ENCODE measurements around the gene RASA3. TPM values are rescaled to one million over a fixed set of nuclear protein-coding genes. Genes with fewer than 3 reads are reported as not detected.

Gene RASA3
- total RNA-seq, 1 donor from 2014 or later = 9.3 TPM

DNA sequence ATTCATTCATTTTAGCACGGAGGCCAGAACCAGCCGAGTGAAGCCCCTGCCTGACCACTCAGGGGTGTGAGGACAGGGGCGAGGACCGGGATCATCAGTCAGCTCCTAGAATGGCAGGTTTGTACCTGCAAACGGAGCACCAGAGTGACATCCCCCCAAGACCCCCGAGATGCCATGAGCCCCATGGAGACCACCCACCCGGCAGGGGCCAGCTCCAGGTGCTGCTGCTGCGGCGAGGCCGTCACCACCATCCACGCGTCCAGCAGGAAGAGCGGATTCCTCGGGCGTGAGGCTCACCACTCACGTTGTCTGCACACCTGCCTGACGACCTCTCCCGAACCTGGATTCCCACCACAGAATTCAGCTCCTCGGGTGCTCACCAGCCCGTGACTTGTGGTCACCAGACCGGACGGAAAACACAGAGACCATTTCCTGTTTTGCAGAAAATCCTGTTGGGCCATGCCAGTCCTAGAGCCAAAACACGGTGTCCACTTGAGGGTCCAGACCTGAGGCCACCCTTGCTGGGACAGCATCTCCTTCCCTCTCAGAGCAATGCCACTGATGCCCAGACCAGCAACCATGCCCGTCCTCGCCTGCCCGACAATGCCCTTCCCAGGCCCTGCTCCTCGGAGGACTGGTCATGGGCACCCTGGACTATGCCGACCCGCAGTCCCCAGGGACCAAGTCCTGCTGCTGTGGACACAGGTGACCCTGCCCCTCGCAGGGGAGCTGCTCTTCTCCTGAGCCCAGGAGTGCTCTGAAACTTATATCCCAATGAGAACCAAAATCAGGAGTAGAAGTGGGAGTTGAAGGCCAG is 74.2 kb downstream of the RASA3 start:
- no peak for DNase-seq (ENCODE audit: extremely low spot score, unreplicated experiment)
- TF ChIP-seq, protein P1, sequence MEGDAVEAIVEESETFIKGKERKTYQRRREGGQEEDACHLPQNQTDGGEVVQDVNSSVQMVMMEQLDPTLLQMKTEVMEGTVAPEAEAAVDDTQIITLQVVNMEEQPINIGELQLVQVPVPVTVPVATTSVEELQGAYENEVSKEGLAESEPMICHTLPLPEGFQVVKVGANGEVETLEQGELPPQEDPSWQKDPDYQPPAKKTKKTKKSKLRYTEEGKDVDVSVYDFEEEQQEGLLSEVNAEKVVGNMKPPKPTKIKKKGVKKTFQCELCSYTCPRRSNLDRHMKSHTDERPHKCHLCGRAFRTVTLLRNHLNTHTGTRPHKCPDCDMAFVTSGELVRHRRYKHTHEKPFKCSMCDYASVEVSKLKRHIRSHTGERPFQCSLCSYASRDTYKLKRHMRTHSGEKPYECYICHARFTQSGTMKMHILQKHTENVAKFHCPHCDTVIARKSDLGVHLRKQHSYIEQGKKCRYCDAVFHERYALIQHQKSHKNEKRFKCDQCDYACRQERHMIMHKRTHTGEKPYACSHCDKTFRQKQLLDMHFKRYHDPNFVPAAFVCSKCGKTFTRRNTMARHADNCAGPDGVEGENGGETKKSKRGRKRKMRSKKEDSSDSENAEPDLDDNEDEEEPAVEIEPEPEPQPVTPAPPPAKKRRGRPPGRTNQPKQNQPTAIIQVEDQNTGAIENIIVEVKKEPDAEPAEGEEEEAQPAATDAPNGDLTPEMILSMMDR (conservative IDR thresholded peaks at IDR 0.05) = no peak
- H3K9me3 Mint-ChIP-seq = no peaks in the 10 kb centered on the region
- no peaks in the 10 kb centered on the region for H3K27me3 Mint-ChIP-seq
- no peaks in the 10 kb centered on the region for H3K4me1 Mint-ChIP-seq (ENCODE audit: unreplicated experiment)
- no peaks in the 10 kb centered on the region for H3K36me3 Mint-ChIP-seq
- H3K27ac Mint-ChIP-seq = no peak overlapping the region
- H3K4me3 Mint-ChIP-seq = no peak overlapping the region

DNA sequence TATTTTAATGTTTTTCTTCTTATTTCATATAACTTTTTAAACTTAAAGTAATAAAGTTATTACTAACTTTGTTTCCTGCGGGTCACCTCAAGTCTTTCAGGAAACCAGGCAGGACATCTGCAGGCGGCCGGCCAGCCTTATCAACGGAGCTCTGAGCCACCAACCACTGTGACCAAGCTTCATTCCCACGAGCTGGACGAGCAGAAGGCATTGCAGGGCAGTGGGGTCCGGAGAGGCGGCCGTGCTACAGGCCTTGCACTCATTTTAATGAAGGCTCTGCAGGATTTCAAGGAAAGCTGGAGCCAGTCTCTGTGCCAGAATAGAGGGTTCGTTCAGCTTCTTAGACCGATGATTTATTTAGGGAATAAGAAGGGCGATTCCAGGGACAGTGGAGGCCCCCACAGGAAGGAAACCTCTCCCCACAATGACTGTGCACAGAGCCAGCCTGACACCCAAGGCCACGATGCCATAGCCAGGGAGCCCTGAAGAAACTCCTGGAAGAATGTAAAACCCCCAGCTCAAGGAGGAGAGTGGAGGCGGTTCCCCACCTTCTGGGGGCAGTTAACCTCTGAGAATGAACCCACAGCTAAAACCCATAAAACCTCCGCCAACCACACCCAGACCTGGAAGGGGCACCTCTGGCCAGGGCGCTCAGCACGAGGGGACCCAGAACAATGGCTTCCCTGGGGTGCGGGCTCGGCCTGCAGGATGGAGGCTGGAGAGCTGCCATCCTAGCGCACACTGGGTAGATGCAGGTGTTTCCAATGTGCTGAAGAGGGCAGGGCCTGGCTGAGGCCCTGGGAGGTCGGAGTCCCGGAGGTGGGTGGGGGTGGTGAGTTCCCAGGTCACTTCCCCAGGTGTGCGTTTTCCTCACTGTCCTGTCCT is 75.0 kb downstream of the RASA3 start:
- TF ChIP-seq, protein P1 (conservative IDR thresholded peaks at IDR 0.05) = no peak
- H3K27ac Mint-ChIP-seq = no peak overlapping the region

DNA sequence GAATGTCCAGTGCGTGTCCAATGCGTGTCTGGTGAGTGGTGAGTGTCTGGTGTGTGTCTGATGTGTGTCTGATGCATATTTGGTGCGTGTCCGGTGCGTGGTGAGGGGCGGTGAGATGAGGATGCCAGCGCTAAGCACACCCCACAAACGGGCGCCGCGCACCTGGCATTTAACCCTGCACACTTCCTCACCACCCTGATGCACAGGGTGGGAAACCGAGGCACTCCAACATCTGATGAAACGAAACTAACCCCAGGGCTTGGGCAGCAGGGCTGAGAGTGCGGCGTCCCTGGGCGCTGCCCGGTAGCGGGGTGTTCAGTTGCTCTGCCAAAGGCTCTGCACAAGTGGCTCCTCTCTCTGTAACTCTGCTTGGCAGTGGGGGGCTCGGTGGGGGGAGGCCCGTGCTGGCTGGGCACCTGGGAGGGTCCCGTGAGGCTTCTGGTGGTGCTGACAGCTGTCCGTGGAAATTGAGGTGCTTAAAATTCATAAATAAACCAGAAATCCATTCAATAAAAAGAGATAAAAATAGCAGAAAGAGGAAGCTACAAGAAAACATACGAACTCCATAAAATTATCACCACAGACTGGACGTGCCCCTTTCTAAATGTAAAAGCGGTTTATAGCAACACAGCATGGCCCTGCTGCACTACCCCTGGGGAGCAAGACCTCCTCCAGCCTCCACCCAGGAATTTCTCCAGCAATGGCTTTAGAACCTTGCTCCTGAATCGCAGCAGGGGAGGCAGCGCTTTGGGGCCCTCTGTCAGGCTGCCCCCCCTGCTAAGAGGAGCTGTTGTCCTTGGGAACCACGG is 76.0 kb downstream of the RASA3 start:
- TF ChIP-seq, protein P1 (conservative IDR thresholded peaks at IDR 0.05) = no peak
- DNase-seq (ENCODE audit: extremely low spot score, unreplicated experiment) = no peak
- H3K4me3 Mint-ChIP-seq = no peak overlapping the region
- H3K27ac Mint-ChIP-seq = no peak overlapping the region
- no peaks in the 10 kb centered on the region for H3K4me1 Mint-ChIP-seq (ENCODE audit: unreplicated experiment)
- H3K36me3 Mint-ChIP-seq = no peaks in the 10 kb centered on the region
- H3K27me3 Mint-ChIP-seq = no peaks in the 10 kb centered on the region
- H3K9me3 Mint-ChIP-seq = no peaks in the 10 kb centered on the region

More for the DNA sequence above, 75.0 kb downstream of the RASA3 start:
- no peak for DNase-seq (ENCODE audit: extremely low spot score, unreplicated experiment)
- no peaks in the 10 kb centered on the region for H3K36me3 Mint-ChIP-seq
- no peaks in the 10 kb centered on the region for H3K27me3 Mint-ChIP-seq
- no peaks in the 10 kb centered on the region for H3K9me3 Mint-ChIP-seq
- H3K4me3 Mint-ChIP-seq = no peak overlapping the region
- H3K4me1 Mint-ChIP-seq (ENCODE audit: unreplicated experiment) = no peaks in the 10 kb centered on the region

DNA sequence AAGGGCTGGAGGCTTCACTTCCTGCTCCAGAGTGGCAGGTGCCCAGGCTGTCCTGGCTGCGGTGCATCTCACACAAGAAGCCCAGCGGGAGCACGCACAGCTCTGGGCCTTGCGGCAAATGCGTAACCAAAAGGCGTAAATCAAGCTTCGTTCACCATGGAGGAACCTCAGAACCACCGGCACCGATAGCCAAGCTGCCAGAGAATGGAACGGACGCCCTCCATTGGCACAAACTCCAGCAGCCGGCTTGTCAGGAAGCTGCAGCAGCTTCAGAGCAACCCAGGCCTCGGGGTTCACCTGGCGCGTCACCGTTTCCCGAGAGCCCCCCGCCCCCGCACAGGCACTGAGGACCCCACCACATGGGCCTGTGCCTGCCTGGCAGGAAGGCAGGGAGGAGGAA is 76.7 kb downstream of the RASA3 start:
- Mint-ChIP-seq H3K36me3 (no peaks in the 10 kb centered on the region), H3K9me3 (no peaks in the 10 kb centered on the region), H3K27ac (no peak overlapping the region), H3K27me3 (no peaks in the 10 kb centered on the region), H3K4me3 (no peak overlapping the region), H3K4me1 (ENCODE audit: unreplicated experiment) (no peaks in the 10 kb centered on the region)
- no peak for DNase-seq (ENCODE audit: extremely low spot score, unreplicated experiment)
- TF ChIP-seq, protein P1 (conservative IDR thresholded peaks at IDR 0.05) = no peak

DNA sequence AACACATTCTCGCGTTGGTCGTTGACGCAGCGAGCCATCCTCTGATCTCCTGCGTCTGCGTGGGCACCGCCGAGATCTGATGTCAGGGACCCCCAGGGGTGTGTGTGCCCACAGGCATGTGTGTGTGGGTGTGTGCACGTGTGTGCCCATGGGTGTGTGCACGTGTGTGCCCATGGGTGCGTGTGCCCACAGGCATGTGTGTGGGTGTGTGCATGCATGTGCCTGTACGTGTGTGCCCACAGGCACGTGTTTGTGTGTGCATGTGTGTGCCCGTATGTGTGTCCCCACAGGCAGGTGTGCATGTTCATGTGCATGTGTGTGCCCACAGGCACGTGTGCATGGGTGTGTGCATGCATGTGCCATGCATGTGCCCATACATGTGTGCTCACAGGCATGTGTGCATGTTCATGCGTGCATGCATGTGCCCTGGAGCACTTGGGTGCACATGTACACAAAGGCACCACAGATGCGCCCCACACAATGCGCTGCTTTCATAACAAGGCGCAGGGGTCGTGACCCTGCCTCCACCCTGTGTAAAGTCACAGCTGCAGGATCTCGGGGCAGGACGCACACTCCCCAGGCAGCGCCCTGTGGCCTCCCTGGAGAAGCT is 77.5 kb downstream of the RASA3 start:
- Mint-ChIP-seq H3K4me1 (ENCODE audit: unreplicated experiment) (no peaks in the 10 kb centered on the region), H3K4me3 (no peak overlapping the region)

More for the DNA sequence above, 77.5 kb downstream of the RASA3 start:
- H3K27me3 Mint-ChIP-seq = no peaks in the 10 kb centered on the region
- TF ChIP-seq, protein P1 (conservative IDR thresholded peaks at IDR 0.05) = no peak
- no peaks in the 10 kb centered on the region for H3K36me3 Mint-ChIP-seq
- H3K9me3 Mint-ChIP-seq = no peaks in the 10 kb centered on the region
- no peak overlapping the region for H3K27ac Mint-ChIP-seq
- DNase-seq (ENCODE audit: extremely low spot score, unreplicated experiment) = no peak
